ENCODE results near the gene RNU6-9. TPM values are rescaled to one million over a fixed set of nuclear protein-coding genes. Genes with fewer than 3 reads are reported as not detected.

RNU6-9 gene
- total RNA-seq, 6 experiments from 2014 or later, result not detected

DNA sequence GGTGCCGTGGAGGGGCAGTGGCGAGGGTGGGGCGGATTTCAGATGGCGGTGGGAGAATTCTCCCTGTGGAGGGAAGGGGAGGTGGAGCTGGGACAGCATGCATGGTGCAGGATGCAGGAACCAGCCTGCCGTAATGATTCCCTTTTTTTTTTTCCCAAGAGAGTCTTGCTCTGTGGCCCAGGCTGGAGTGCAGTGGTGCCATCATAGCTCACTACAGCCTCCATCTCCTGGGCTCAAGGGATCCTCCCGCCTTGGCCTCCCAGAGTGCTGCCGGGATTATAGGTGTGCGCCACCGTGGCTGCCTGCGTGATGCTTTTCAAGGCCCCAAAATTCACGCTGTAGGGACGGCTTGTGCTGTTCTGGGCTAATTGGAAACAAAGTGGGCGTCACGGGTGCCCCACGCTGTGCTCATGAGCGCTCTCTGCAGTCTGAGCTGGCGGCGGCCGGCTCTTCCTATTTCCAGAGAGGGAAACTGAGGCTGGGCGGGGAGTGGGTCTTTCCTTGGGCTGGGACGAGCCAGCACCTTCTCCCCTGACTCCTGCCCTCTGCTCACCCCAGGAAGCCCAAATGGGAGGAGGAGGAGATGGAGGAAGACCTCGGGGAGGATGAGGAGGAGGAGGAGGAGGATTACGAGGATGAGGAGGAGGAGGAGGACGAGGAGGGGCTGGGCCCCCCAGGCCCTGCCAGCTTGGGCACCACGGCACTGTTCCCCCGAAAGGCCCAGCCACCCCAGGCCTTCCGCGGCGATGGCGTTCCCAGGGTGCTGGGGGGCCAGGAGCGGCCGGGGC is 38.8 kb downstream of the RNU6-9 start:
- intact Hi-C loops (cut with DNase I), result no loop called here
- no peak overlapping the region for H3K27ac ChIP-seq
- 81% methylated on average over 12 of the region's 32 CpGs for WGBS (ENCODE audit: insufficient coverage, low coverage, low lambda C conversion rate, missing lambda C conversion rate)
- TF ChIP-seq CTCF (IDR thresholded peaks at IDR 0.05), result no peak
- no peak for TF ChIP-seq POLR2A (IDR thresholded peaks at IDR 0.05)
- peaks cover 0 to 29% (median 17%) of the 10 kb centered on the region in 4 donors for H3K4me1 ChIP-seq
- no peak for DNase-seq
- H3K36me3 ChIP-seq, result no peaks in the 10 kb centered on the region
- no peaks in the 10 kb centered on the region for H3K27me3 ChIP-seq
- no peak overlapping the region for H3K4me3 ChIP-seq
- H3K9me3 ChIP-seq, result no peaks in the 10 kb centered on the region
- no peak for ATAC-seq

GRCh38 chr19:932648-933552 is 39.6 kb downstream of the RNU6-9 start:
- intact Hi-C loops (cut with DNase I), result no loop called here
- DNase-seq, result peak in 1 of 3 donors; percentile 30
- no peak overlapping the region for H3K4me3 ChIP-seq
- H3K27ac ChIP-seq, result no peak overlapping the region
- H3K4me1 ChIP-seq, result peaks cover 0 to 25% (median 16%) of the 10 kb centered on the region in 4 donors
- no peaks in the 10 kb centered on the region for H3K9me3 ChIP-seq
- 48% methylated on average over 6 of the region's 54 CpGs for WGBS (ENCODE audit: insufficient coverage, low coverage, low lambda C conversion rate, missing lambda C conversion rate)
- H3K27me3 ChIP-seq, result no peaks in the 10 kb centered on the region
- H3K36me3 ChIP-seq, result no peaks in the 10 kb centered on the region
- no peak for TF ChIP-seq CTCF (IDR thresholded peaks at IDR 0.05)
- TF ChIP-seq POLR2A (IDR thresholded peaks at IDR 0.05), result no peak
- ATAC-seq, result no peak

DNA sequence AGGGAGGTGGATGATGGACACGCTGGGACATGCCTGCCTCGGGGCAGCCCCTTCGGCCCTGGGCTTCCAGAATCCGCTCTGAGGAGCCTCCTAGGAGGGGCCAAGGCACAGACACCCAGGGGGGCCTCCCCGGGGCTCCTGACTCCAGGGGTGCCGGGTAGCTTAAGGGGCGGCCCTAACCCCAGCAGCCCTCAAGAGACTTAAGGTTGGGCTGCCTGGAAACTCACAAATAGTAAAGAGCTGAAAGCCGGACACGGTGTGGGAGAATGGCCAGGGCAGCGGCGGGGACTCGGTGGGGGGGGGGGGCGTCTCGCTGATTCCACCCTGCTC is 40.2 kb downstream of the RNU6-9 start:
- peaks cover 2 to 25% (median 16%) of the 10 kb centered on the region in 4 donors for H3K4me1 ChIP-seq
- no peak overlapping the region for H3K27ac ChIP-seq
- no peaks in the 10 kb centered on the region for H3K36me3 ChIP-seq
- DNase-seq (no peak), ATAC-seq (no peak)
- TF ChIP-seq CTCF (IDR thresholded peaks at IDR 0.05), result no peak
- TF ChIP-seq POLR2A (IDR thresholded peaks at IDR 0.05), result no peak
- intact Hi-C loops (cut with DNase I), result no loop called here
- no peaks in the 10 kb centered on the region for H3K27me3 ChIP-seq
- no peaks in the 10 kb centered on the region for H3K9me3 ChIP-seq
- H3K4me3 ChIP-seq, result no peak overlapping the region
- WGBS (ENCODE audit: insufficient coverage, low coverage, low lambda C conversion rate, missing lambda C conversion rate), result 83% methylated on average over 2 of the region's 14 CpGs

DNA sequence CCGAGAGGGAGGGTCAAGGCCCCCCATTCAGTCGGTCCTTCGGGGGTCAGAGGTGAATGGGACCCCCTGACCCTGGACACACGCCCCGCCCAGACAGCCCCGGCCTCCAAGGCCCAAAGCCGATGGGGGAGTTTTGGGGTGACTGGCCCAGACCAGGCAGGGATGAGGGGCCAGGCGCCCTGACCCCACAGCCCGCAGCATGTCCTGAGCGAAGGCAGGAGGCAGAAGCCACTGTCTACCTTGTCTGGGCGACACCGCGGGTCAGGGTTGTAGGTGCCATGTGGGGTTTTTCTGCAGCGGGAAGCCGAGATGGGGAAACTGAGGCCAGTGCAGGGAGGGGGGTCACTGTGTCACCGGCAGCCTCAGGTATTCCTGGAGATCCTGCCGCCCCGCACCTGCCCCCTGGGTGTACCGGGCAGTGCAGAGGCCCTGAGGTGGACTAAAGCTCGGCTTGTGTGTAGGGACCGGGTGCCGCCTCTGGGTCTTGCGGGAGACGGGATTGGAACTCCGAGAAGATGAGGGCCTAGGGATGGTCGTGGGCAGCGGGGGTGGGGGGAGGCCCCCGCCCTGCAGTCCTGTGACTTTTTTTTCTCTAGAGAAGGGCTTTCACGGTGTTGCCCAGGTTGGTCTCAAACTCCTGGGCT is 41.0 kb downstream of the RNU6-9 start:
- WGBS (ENCODE audit: insufficient coverage, low coverage, low lambda C conversion rate, missing lambda C conversion rate), result 45% methylated on average over 4 of the region's 29 CpGs
- Histone ChIP-seq H3K27ac (peak overlapping the region in 1 of 3 donors; percentile 15), H3K4me1 (peaks cover 2 to 27% (median 17%) of the 10 kb centered on the region in 4 donors), H3K9me3 (no peaks in the 10 kb centered on the region), H3K4me3 (no peak overlapping the region), H3K36me3 (no peaks in the 10 kb centered on the region), H3K27me3 (no peaks in the 10 kb centered on the region)
- TF ChIP-seq POLR2A (IDR thresholded peaks at IDR 0.05), result no peak
- no peak for TF ChIP-seq CTCF (IDR thresholded peaks at IDR 0.05)
- DNase-seq, result no peak
- ATAC-seq, result no peak
- intact Hi-C loops (cut with DNase I), result no loop called here
